ES-I3 (cell line): Measurements from ENCODE around the gene AAR2.

Source experiments
- H3K36me3 ChIP-seq: 2 replicates; pipeline ENCODE4 v1.6.1; 2013; ENCODE audit warnings: mild to moderate bottlenecking, low read length, control low read depth, moderate library complexity; ENCODE audit not compliant: insufficient read depth
- H3K4me1 ChIP-seq: 2 replicates; pipeline ENCODE4 v1.6.1; 2013; ENCODE audit warnings: mild to moderate bottlenecking, control low read depth, low read length; ENCODE audit not compliant: insufficient read depth
- H3K9ac ChIP-seq: 2 replicates; pipeline ENCODE4 v1.6.1; 2013; ENCODE audit warnings: low read depth, mild to moderate bottlenecking, low read length, moderate library complexity
- H3K9me3 ChIP-seq: 2 replicates; pipeline ENCODE4 v1.6.1; 2013; ENCODE audit warnings: mild to moderate bottlenecking, low read length, moderate library complexity; ENCODE audit not compliant: control insufficient read depth, insufficient read depth

AAR2 gene

GRCh38 chr20:36298795-36299339, 62.6 kb downstream of the AAR2 start:
- H3K9ac ChIP-seq, result no peak overlapping the region
- H3K4me1 ChIP-seq, result no peaks in the 10 kb centered on the region
- H3K9me3 ChIP-seq, result no peaks in the 10 kb centered on the region
- no peaks in the 10 kb centered on the region for H3K36me3 ChIP-seq

GRCh38 chr20:36299459-36299858, 63.2 kb downstream of the AAR2 start:
- no peaks in the 10 kb centered on the region for H3K9me3 ChIP-seq

GRCh38 chr20:36301359-36302119, 65.3 kb downstream of the AAR2 start:
- Histone ChIP-seq H3K9ac (no peak overlapping the region), H3K4me1 (no peaks in the 10 kb centered on the region)

More at GRCh38 chr20:36299459-36299858, 63.2 kb downstream of the AAR2 start:
- Histone ChIP-seq H3K9ac (no peak overlapping the region), H3K4me1 (no peaks in the 10 kb centered on the region), H3K36me3 (no peaks in the 10 kb centered on the region)

GRCh38 chr20:36303020-36303595, 66.8 kb downstream of the AAR2 start:
- Histone ChIP-seq H3K9me3 (no peaks in the 10 kb centered on the region), H3K36me3 (no peaks in the 10 kb centered on the region), H3K9ac (no peak overlapping the region), H3K4me1 (no peaks in the 10 kb centered on the region; the same call in 1 of the 2 replicates)

More at GRCh38 chr20:36301359-36302119, 65.3 kb downstream of the AAR2 start:
- Histone ChIP-seq H3K9me3 (no peaks in the 10 kb centered on the region), H3K36me3 (no peaks in the 10 kb centered on the region)

GRCh38 chr20:36303831-36304230, 67.6 kb downstream of the AAR2 start:
- Histone ChIP-seq H3K36me3 (no peaks in the 10 kb centered on the region), H3K9me3 (no peaks in the 10 kb centered on the region), H3K4me1 (no peaks in the 10 kb centered on the region; the same call in 1 of the 2 replicates)

GRCh38 chr20:36304786-36305495, 68.7 kb downstream of the AAR2 start:
- H3K36me3 ChIP-seq, result no peaks in the 10 kb centered on the region
- no peaks in the 10 kb centered on the region for H3K9me3 ChIP-seq
- no peaks in the 10 kb centered on the region; the same call in 1 of the 2 replicates for H3K4me1 ChIP-seq
- no peak overlapping the region for H3K9ac ChIP-seq

More at GRCh38 chr20:36303831-36304230, 67.6 kb downstream of the AAR2 start:
- H3K9ac ChIP-seq, result no peak overlapping the region

GRCh38 chr20:36305602-36306551, 69.6 kb downstream of the AAR2 start, which contains the start of gene DLGAP4:
TSS of gene DLGAP4 (plus strand) at chr20:36306339. CDS start at chr20:36431718, 125,379 bp downstream.
- no peaks in the 10 kb centered on the region for H3K9me3 ChIP-seq
- H3K9ac ChIP-seq, result peak within 1 kb of the TSS; percentile 56; the same call in 1 of the 2 replicates
- H3K36me3 ChIP-seq, result no peaks in the 10 kb centered on the region
- no peaks in the 10 kb centered on the region; the same call in 1 of the 2 replicates for H3K4me1 ChIP-seq
